Inflammatory macrophage treated with lipopolysaccharide for 4 hours (primary cell): Measurements from ENCODE around the gene ZNF23.
"Not testable (repeated sequence)": the region's sequence is repeated elsewhere in the genome, so short reads cannot be mapped to it uniquely, and the experiment has no call there.

Source experiments
- DNase-seq: peaks from one replicate; pipeline ENCODE4 v3.0.0-alpha.2; 2020

Gene ZNF23

GRCh38 chr16:71461686-71462648, at the start of gene ZNF23:
Gene ZNF23 (minus strand): TSS chr16:71462247. CDS start chr16:71456796, 5,451 bp downstream.
- DNase-seq, result peak; percentile 75

GRCh38 chr16:71507061-71507460, 45.0 kb upstream of the ZNF23 start:
- no peak for DNase-seq

- DNase-seq, result no peak
These were observed 42.9 kb upstream of the ZNF23 start for GRCh38 chr16:71504901-71505300.

- not testable (repeated sequence) for DNase-seq
These were observed 42.0 kb upstream of the ZNF23 start for GRCh38 chr16:71504051-71504450.

- no peak for DNase-seq
These were observed 39.5 kb upstream of the ZNF23 start for GRCh38 chr16:71501547-71501946.

- no peak for DNase-seq
These were observed 38.9 kb upstream of the ZNF23 start for GRCh38 chr16:71500964-71501363.

- DNase-seq, result peak; percentile 43
These were observed 37.8 kb upstream of the ZNF23 start for GRCh38 chr16:71499775-71500364.

GRCh38 chr16:71498031-71498430, 36.0 kb upstream of the ZNF23 start:
- no peak for DNase-seq

- DNase-seq, result no peak
These were observed 31.2 kb upstream of the ZNF23 start for GRCh38 chr16:71493213-71493612.

- DNase-seq, result no peak
These were observed 30.7 kb upstream of the ZNF23 start for GRCh38 chr16:71492786-71493185.

GRCh38 chr16:71491054-71491453, 29.0 kb upstream of the ZNF23 start:
- no peak for DNase-seq

- DNase-seq, result no peak
These were observed 28.3 kb upstream of the ZNF23 start for GRCh38 chr16:71490361-71490760.

GRCh38 chr16:71489122-71489521, 27.1 kb upstream of the ZNF23 start, which contains the start of gene ZNF19:
Gene ZNF19 (minus strand): TSS chr16:71489324. CDS start chr16:71482114, 7,210 bp downstream.
- DNase-seq, result no peak

- peak; percentile 88 for DNase-seq
These were observed 22.2 kb upstream of the ZNF23 start for GRCh38 chr16:71484006-71484893.

GRCh38 chr16:71482569-71482968, 20.5 kb upstream of the ZNF23 start:
- no peak for DNase-seq

GRCh38 chr16:71480956-71481355, 18.9 kb upstream of the ZNF23 start:
- DNase-seq, result no peak

- no peak for DNase-seq
These were observed 17.4 kb upstream of the ZNF23 start for GRCh38 chr16:71479420-71479819.

- DNase-seq, result no peak
These were observed 14.5 kb upstream of the ZNF23 start for GRCh38 chr16:71476457-71477124.

GRCh38 chr16:71474864-71475263, 12.8 kb upstream of the ZNF23 start:
- DNase-seq, result no peak

GRCh38 chr16:71473891-71474290, 11.8 kb upstream of the ZNF23 start:
- DNase-seq, result no peak

- DNase-seq, result no peak
These were observed 10.9 kb upstream of the ZNF23 start for GRCh38 chr16:71472931-71473330.

GRCh38 chr16:71472051-71472450, 10.0 kb upstream of the ZNF23 start:
- DNase-seq, result no peak
